SK-N-SH (cell line): ENCODE results near the gene SLC22A2.

Source experiments
- ELF1 ChIP-seq: IDR thresholded peaks from 2 replicates; pipeline ENCODE4 v1.4.0; 2012
- EP300 ChIP-seq, 2 experiments: IDR thresholded peaks; 2 replicates each; pipeline versions ENCODE4 v1.4.0 to v1.6.1; 2012; ENCODE audit warnings: borderline replicate concordance in 1 of 2, low read depth in 1 of 2, low read length in 1 of 2
- EZH2phosphoT487 ChIP-seq: fragments of 200-600 bp; sonication (generic); IDR thresholded peaks from 2 replicates; pipeline ENCODE4 v1.6.1; 2017; ENCODE audit warnings: low read depth, mixed run types, mild to moderate bottlenecking, antibody characterized with exemption, moderate library complexity, borderline replicate concordance
- FOSL2 ChIP-seq: IDR thresholded peaks from 2 replicates; pipeline ENCODE4 v1.4.0; 2012; ENCODE audit warnings: low read depth, mild to moderate bottlenecking, moderate library complexity, borderline replicate concordance
- GABPA ChIP-seq: IDR thresholded peaks from 2 replicates; pipeline ENCODE4 v1.4.0; 2012; ENCODE audit warnings: low read depth, mild to moderate bottlenecking
- POLR2AphosphoS5 ChIP-seq: IDR thresholded peaks from 2 replicates; pipeline ENCODE4 v1.6.1; 2012; ENCODE audit warnings: low read depth, low read length
- TAF1 ChIP-seq: IDR thresholded peaks from 2 replicates; pipeline ENCODE4 v1.6.1; 2012; ENCODE audit warnings: low read depth, mild to moderate bottlenecking, low read length, moderate library complexity, borderline replicate concordance
- TF ChIP-seq, protein P1 (sequence below): fragments of 200-600 bp; sonication (generic); IDR thresholded peaks from 2 replicates; pipeline ENCODE4 v1.6.1; 2017; ENCODE audit warnings: antibody characterized with exemption, mild to moderate bottlenecking, moderate library complexity
- TF ChIP-seq, protein P2 (sequence below): IDR thresholded peaks from 2 replicates; pipeline ENCODE4 v1.6.1; 2012; ENCODE audit warnings: mild to moderate bottlenecking, low read depth, low read length, moderate library complexity

DNA sequence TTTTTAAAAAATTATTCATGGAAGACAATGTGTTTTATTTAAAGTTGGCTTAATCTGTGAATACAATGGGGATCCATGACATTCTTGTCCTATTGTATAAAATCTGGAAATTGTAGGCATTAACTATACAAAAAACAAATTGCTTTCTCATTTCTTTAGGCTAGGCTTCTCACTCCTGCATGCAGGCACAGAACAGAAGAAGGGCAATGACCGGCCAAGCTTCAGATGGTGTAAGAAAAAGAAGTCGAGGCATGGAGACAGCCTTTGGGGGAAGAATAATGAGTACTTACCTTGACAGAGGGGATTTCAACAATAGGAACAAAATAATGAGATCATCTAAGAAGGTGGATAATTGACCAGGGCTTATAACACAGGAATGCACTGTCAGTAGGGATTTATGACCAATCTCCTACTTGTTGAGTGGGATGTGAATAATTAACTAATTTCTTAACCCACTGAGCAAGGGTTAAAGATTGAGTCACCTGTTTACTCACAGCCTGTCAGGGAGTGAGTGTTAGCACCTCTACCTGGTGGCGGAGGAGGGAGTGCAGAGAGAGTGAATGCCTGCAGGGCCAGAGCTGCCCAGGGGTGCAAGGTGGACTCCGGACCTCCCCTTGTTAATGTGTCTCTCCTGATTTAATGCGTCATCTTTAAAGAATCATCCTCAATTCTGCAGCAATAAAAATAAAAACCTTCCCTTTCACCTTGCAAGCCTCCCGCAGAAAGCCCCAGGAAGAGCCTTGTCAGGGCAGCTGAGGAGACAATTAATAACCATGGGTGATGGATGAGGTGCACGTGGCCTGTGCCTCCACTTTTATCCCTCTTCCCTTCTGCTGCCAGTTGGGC is 3.9 kb downstream of the SLC22A2 start:
- no peak for TF ChIP-seq ELF1
- no peak for TF ChIP-seq FOSL2
- TF ChIP-seq, protein P1, sequence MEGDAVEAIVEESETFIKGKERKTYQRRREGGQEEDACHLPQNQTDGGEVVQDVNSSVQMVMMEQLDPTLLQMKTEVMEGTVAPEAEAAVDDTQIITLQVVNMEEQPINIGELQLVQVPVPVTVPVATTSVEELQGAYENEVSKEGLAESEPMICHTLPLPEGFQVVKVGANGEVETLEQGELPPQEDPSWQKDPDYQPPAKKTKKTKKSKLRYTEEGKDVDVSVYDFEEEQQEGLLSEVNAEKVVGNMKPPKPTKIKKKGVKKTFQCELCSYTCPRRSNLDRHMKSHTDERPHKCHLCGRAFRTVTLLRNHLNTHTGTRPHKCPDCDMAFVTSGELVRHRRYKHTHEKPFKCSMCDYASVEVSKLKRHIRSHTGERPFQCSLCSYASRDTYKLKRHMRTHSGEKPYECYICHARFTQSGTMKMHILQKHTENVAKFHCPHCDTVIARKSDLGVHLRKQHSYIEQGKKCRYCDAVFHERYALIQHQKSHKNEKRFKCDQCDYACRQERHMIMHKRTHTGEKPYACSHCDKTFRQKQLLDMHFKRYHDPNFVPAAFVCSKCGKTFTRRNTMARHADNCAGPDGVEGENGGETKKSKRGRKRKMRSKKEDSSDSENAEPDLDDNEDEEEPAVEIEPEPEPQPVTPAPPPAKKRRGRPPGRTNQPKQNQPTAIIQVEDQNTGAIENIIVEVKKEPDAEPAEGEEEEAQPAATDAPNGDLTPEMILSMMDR = no peak
- TF ChIP-seq TAF1 = no peak
- no peak for TF ChIP-seq POLR2AphosphoS5
- no peak for TF ChIP-seq EZH2phosphoT487
- TF ChIP-seq, protein P2, sequence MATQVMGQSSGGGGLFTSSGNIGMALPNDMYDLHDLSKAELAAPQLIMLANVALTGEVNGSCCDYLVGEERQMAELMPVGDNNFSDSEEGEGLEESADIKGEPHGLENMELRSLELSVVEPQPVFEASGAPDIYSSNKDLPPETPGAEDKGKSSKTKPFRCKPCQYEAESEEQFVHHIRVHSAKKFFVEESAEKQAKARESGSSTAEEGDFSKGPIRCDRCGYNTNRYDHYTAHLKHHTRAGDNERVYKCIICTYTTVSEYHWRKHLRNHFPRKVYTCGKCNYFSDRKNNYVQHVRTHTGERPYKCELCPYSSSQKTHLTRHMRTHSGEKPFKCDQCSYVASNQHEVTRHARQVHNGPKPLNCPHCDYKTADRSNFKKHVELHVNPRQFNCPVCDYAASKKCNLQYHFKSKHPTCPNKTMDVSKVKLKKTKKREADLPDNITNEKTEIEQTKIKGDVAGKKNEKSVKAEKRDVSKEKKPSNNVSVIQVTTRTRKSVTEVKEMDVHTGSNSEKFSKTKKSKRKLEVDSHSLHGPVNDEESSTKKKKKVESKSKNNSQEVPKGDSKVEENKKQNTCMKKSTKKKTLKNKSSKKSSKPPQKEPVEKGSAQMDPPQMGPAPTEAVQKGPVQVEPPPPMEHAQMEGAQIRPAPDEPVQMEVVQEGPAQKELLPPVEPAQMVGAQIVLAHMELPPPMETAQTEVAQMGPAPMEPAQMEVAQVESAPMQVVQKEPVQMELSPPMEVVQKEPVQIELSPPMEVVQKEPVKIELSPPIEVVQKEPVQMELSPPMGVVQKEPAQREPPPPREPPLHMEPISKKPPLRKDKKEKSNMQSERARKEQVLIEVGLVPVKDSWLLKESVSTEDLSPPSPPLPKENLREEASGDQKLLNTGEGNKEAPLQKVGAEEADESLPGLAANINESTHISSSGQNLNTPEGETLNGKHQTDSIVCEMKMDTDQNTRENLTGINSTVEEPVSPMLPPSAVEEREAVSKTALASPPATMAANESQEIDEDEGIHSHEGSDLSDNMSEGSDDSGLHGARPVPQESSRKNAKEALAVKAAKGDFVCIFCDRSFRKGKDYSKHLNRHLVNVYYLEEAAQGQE = no peak
- no peak for TF ChIP-seq EP300 (IDR thresholded peaks at IDR 0.05; ENCODE audit: borderline replicate concordance in 1 of 2, low read depth in 1 of 2, low read length in 1 of 2)
- TF ChIP-seq GABPA = no peak
